HG02571 (cell line): ENCODE measurements around the gene PRCC.

Experiments used
- ATAC-seq: cut with Tn5 transposase; IDR thresholded peaks from one replicate; pipeline ENCODE4 v1.9.1; 2021; ENCODE audit warnings: mild to moderate bottlenecking, moderate library complexity; ENCODE audit not compliant: unreplicated experiment

PRCC gene

DNA sequence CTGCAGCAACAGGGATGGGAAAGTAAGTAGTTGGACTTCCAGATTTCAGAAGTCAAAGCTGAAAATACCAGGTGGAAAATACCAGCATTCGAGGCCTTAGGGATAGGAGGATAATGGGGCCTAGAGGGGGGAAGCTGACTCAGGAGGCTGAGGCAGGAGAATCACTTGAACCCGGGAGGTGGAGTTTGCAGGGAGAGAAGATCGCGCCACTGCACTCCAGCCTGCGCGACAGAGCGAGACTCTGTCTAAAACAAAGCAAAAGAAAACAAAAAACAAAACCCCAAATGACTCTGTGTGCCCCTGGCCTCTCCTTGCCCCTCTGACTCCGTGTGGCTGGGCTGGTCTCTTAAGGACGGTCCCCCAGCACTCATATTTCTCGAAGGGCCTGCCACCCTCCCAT, 46.0 kb downstream of the PRCC start:
- ATAC-seq = no peak

- ATAC-seq = no peak
Measured at GRCh38 chr1:156813750-156814570, 46.6 kb downstream of the PRCC start.

- ATAC-seq = no peak
Measured at GRCh38 chr1:156814571-156815260, 47.4 kb downstream of the PRCC start.

DNA sequence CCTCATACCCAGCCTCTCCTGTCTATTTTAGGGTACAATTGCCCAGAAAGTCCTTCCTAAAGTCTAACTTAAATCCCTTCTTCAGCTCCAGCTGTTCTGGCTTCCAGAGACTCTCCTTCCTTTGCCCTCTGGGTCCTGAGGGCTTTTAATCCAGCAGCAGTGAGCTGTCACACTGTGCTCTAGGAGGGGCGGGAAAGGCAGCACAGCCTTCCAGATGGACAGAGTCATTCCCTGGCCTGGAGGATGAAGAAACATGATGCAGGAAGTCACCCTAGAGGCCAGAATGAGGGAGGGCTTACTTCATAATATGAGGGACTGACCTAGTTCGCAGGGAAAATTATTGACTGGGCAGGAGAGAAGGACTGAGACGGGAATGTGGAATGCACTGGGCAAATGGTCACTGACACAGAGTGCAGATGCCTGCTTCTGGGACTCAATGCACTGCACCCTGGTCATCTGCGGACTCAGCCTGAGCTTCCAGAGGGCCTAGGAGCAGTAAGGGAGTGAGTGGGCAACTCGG, 48.0 kb downstream of the PRCC start:
- no peak for ATAC-seq

- no peak for ATAC-seq
Measured at GRCh38 chr1:156815961-156816422, 48.7 kb downstream of the PRCC start.

DNA sequence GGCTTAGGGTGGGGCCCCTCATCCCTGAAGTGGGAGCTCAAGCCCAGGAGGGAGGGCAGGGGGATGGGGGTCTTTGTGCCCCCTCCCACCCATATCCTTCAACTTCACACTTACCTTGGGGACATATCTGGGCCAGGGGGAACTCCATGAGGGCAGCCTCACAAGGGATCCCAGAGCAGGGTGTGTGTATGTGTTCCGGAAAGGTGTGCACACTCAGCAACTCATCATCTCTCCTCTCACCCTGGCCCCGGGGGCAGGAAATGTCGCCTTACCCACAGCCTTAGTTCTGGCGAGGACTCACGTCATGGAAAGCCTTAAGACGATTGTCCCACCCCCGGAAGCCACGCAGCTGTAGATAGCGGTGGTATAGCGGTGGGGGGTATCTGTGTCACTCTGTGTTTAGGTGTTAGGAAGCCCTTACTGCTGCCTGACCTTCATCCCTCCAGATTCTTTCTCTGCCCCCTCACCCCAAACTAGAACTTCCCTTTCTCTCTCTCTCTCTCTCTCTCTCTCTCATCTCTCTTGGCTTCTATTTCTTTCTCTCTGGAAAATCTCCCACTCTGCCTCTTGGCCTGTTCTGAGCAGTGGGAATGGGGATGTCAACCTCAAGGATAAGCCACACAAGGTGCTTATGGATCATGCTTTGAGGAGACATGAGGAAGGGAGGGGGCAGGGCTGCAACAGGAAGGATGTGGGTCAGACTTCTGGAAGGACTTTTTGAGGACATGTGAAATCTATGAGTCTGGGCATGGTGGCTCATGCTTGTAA, 49.4 kb downstream of the PRCC start, which contains the start of gene SH2D2A:
TSS of gene SH2D2A (minus strand) at position 288 of the 768 bp plus-strand sequence. CDS start at position 148, 140 bp downstream.
- no peak for ATAC-seq

- ATAC-seq = no peak
Measured at GRCh38 chr1:156821801-156822200, 54.5 kb downstream of the PRCC start.

DNA sequence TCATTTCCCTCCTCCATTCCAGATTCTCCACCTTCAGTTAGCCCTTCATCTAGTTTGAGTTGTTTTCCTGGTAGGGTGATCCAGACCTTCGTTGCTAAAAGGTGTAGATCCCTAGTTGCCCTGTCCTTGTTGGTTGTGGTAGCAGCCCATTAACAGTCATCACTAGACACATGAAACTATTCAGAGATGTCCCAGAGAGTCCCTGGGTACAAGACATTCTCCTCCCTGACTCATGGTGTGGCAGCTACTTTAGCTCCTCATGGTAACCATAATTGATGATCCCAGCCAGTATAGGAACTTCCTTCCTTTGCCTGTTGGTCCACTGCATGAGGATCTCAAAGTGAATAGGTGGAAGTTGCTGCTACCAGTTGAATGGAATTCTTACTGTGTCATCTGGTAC, 55.3 kb downstream of the PRCC start:
- ATAC-seq = no peak

DNA sequence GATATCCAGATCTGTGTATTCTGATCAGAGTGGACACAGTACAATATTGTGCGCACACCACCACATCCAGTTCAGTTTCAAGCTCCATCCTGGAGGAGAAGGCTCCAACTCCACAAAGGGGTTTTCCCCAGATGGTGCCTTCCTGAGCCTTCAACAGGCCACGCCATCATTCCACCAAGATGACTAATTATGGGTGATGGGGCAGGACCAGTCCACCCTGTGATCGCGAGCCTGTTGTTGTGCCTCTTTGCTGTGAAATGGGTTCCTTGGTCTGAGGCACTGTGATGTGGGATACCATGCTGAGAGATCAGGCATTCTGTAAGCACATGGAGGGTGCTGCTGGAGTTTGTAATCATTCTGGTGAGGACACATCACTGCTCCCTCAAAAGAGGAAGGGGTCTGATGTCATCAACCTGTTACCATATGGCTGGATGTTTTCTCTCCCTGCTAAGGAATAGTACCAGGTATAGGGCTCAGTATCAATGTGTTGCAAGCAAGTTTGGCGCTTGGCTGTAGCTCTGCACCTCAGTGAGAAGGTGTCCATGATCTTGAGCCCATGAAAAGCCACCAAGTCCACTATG, 56.0 kb downstream of the PRCC start:
- ATAC-seq = no peak

DNA sequence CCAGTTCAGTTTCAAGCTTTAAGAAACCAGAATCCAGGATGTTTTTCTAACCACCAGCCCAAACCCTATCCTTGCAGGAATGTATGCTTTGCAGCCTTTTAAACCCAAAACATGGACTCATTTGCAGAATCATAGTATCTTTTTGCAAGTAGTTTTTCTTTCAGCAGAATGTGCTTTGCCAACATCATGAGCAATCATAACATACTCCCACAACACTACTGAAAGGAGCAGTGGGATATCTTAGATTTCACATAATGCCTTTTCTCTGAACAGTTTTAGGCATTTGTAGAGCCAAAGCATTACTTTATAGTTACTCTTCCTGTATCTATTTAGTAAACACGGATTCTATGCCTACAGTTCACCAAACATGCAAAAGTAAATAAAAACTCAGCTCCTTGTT, 59.3 kb downstream of the PRCC start:
- ATAC-seq = no peak

- no peak for ATAC-seq
Measured at GRCh38 chr1:156828400-156829124, 61.2 kb downstream of the PRCC start.

DNA sequence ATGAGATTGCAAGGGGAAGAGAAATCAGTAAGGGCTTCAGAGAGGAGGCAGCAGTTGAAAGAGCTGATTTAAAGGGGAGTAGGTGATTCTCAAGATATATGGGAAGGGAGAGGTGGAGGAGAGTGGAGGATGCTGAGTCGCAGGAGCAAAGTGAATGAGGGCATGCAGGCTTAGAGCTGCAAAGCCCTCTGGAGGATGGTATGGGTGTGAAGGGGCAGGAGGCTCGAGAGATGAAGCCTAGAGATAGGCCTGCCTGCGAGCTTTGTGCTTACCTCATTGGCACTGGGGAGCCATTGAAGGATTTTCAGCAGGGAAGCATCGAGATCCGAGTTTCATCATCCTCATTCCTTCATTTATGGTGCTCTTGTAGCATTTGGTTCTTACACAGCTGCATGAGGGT, 65.1 kb downstream of the PRCC start:
- no peak for ATAC-seq

GRCh38 chr1:156833603-156834002, 66.3 kb downstream of the PRCC start:
- ATAC-seq = no peak

GRCh38 chr1:156834322-156834721, 67.0 kb downstream of the PRCC start:
- ATAC-seq = no peak

- peak; percentile 47 for ATAC-seq
Measured at GRCh38 chr1:156836041-156836654, 68.8 kb downstream of the PRCC start.

DNA sequence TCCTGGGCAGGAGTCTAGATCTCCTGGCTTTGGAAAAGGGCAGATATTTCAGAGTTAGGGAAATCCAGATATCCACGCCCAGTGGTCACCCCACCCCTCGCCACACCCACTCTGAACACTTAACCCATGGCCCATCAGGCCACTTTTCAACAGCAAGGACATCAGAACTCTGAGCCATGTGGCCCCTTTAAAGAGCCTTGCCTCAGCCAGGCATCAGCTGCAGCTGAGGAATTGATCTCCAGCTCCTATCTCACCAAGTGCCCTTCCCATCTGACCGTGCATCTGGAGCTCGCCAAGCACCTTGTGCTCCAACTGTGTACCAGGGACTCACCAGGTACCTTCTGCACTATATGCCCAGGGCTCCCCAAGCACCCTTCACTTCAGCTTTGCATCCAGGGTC, 69.6 kb downstream of the PRCC start:
- ATAC-seq = no peak

DNA sequence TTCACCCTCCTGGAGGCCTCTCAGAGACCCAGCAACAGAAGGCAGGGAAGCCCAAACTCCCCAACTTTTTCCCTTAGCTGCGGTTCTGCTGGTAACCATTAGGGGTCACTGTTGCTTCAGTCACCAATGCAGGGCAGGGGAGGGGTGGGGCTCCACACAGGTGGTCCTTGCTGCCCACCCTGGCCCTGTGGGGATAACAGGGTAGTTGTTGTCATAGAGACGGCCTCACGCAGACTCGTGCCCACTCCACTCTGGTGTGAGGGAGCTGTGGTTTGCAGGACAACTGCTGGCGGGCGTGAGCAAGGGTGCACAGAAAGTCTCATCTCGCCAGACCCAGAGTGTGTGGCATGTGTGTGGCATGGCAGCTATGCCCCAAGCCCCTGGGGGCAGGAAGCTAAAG, 71.6 kb downstream of the PRCC start:
- no peak for ATAC-seq

- ATAC-seq = no peak
Measured at GRCh38 chr1:156839426-156840109, 72.2 kb downstream of the PRCC start.
